Activated T-cell treated with anti-CD3 and anti-CD28 coated beads, Interleukin-2, amount 50 U/mL, for 4 hours (primary cell): Measurements from ENCODE around the gene CD34. TPM values are rescaled to one million over a fixed set of nuclear protein-coding genes. Genes with fewer than 3 reads are reported as not detected.

Experiments
- ATAC-seq, 2 donors: fragments of 200-7000 bp; cut with Tn5 transposase; one replicate each; pipeline ENCODE4 v1.10.0; 2021
- DNase-seq: peaks from one replicate; pipeline ENCODE4 v3.0.0-alpha.2; 2020
- H3K27me3 Mint-ChIP-seq: one replicate; pipeline ENCODE4 v1.8.0; 2021; ENCODE audit warnings: low read depth, mixed read lengths
- H3K36me3 Mint-ChIP-seq: one replicate; pipeline ENCODE4 v1.8.0; 2022; ENCODE audit warnings: mixed read lengths; ENCODE audit not compliant: insufficient read depth
- H3K4me1 Mint-ChIP-seq: one replicate; pipeline ENCODE4 v1.8.0; 2021; ENCODE audit warnings: low read depth, mixed read lengths
- H3K4me3 Mint-ChIP-seq: one replicate; pipeline ENCODE4 v1.8.0; 2021; ENCODE audit warnings: mild to moderate bottlenecking, moderate library complexity, mixed read lengths
- H3K9me3 Mint-ChIP-seq: one replicate; pipeline ENCODE4 v1.8.0; 2021; ENCODE audit warnings: mixed read lengths
- total RNA-seq, 3 donors: library from RNA; stranded (reverse); gene quantifications; one replicate each; pipeline ENCODE4 v1.2.1, GENCODE V29; 2021

The CD34 gene
- total RNA-seq, 3 donors from 2014 or later = 0.05 to 0.20 (median 0.08) TPM

GRCh38 chr1:207838156-207839082 is 72.5 kb downstream of the CD34 start:
- Mint-ChIP-seq H3K4me3 (no peak overlapping the region), H3K4me1 (peaks cover 82% of the 10 kb centered on the region), H3K36me3 (peaks cover 19% of the 10 kb centered on the region), H3K27me3 (no peaks in the 10 kb centered on the region), H3K9me3 (no peaks in the 10 kb centered on the region)
- ATAC-seq (peak in 1 of 2 donors; percentile 24), DNase-seq (no peak)

GRCh38 chr1:207837673-207838072 is 73.3 kb downstream of the CD34 start:
- ATAC-seq = no peak
- Mint-ChIP-seq H3K4me1 (peaks cover 82% of the 10 kb centered on the region), H3K9me3 (no peaks in the 10 kb centered on the region), H3K27me3 (no peaks in the 10 kb centered on the region), H3K36me3 (peaks cover 19% of the 10 kb centered on the region), H3K4me3 (no peak overlapping the region)
- DNase-seq = no peak

- no peak for ATAC-seq
- Mint-ChIP-seq H3K9me3 (no peaks in the 10 kb centered on the region), H3K36me3 (peaks cover 19% of the 10 kb centered on the region), H3K4me1 (peaks cover 84% of the 10 kb centered on the region), H3K4me3 (no peak overlapping the region), H3K27me3 (no peaks in the 10 kb centered on the region)
- no peak for DNase-seq
Measured at GRCh38 chr1:207836591-207837347, 74.2 kb downstream of the CD34 start.

- Mint-ChIP-seq H3K4me1 (peaks cover 91% of the 10 kb centered on the region), H3K36me3 (peaks cover 19% of the 10 kb centered on the region), H3K27me3 (no peaks in the 10 kb centered on the region), H3K9me3 (no peaks in the 10 kb centered on the region), H3K4me3 (no peak overlapping the region)
- ATAC-seq (no peak), DNase-seq (no peak)
Measured at GRCh38 chr1:207835958-207836357, 75.0 kb downstream of the CD34 start.

- ATAC-seq (no peak), DNase-seq (no peak)
- no peaks in the 10 kb centered on the region for H3K27me3 Mint-ChIP-seq
- no peak overlapping the region for H3K4me3 Mint-ChIP-seq
- no peaks in the 10 kb centered on the region for H3K9me3 Mint-ChIP-seq
- H3K36me3 Mint-ChIP-seq = peaks cover 16% of the 10 kb centered on the region
- H3K4me1 Mint-ChIP-seq = peaks cover 93% of the 10 kb centered on the region
Measured at GRCh38 chr1:207833956-207834660, 76.8 kb downstream of the CD34 start.

- Mint-ChIP-seq H3K36me3 (peaks cover 11% of the 10 kb centered on the region), H3K27me3 (no peaks in the 10 kb centered on the region), H3K9me3 (no peaks in the 10 kb centered on the region), H3K4me3 (no peak overlapping the region), H3K4me1 (peaks cover 93% of the 10 kb centered on the region)
- ATAC-seq (no peak), DNase-seq (no peak)
Measured at GRCh38 chr1:207833381-207833780, 77.5 kb downstream of the CD34 start.

GRCh38 chr1:207832796-207833195 is 78.1 kb downstream of the CD34 start:
- Mint-ChIP-seq H3K4me1 (peaks cover 93% of the 10 kb centered on the region), H3K9me3 (no peaks in the 10 kb centered on the region), H3K4me3 (no peak overlapping the region), H3K36me3 (peaks cover 9% of the 10 kb centered on the region), H3K27me3 (no peaks in the 10 kb centered on the region)
- ATAC-seq (no peak), DNase-seq (no peak)

GRCh38 chr1:207831517-207832327 is 79.2 kb downstream of the CD34 start:
- H3K36me3 Mint-ChIP-seq = peaks cover 6% of the 10 kb centered on the region

More at GRCh38 chr1:207831517-207832327, 79.2 kb downstream of the CD34 start:
- peak; percentile 91 to 95 for ATAC-seq
- H3K4me1 Mint-ChIP-seq = peaks cover 91% of the 10 kb centered on the region
- no peaks in the 10 kb centered on the region for H3K27me3 Mint-ChIP-seq
- peak overlapping the region; percentile 75 for H3K4me3 Mint-ChIP-seq
- DNase-seq = peak; percentile 26
- no peaks in the 10 kb centered on the region for H3K9me3 Mint-ChIP-seq

Other genes with a start within 250 kb of the CD34 start
- gene CD46, start 159.1 kb downstream of the CD34 start, total RNA-seq = 10 to 100 TPM; 58.0 to 69.8 (median 63.5) TPM